Mesendoderm (in vitro differentiated cells): ENCODE measurements around the gene GJE1.

ENCODE experiments used
- DNase-seq: peaks from one replicate; pipeline ENCODE4 v3.0.0; 2013
- H2AK5ac ChIP-seq: 2 replicates; pipeline ENCODE4 v1.6.1; 2013; ENCODE audit warnings: low read length, inconsistent platforms
- H2BK120ac ChIP-seq: 2 replicates; pipeline ENCODE4 v1.6.1; 2013; ENCODE audit warnings: low read depth, mild to moderate bottlenecking, low read length, moderate library complexity, mixed read lengths
- H2BK15ac ChIP-seq: replicated peaks from 2 replicates; pipeline ENCODE4 v1.6.1; 2013; ENCODE audit warnings: low read depth, mild to moderate bottlenecking, moderate library complexity
- H2BK5ac ChIP-seq: 2 replicates; pipeline ENCODE4 v1.6.1; 2013; ENCODE audit warnings: low read length, inconsistent platforms
- H3K18ac ChIP-seq: 2 replicates; pipeline ENCODE4 v1.6.1; 2013; ENCODE audit warnings: mild to moderate bottlenecking, low read length, mixed read lengths
- H3K23ac ChIP-seq: one replicate; pipeline ENCODE4 v1.6.1; 2013; ENCODE audit warnings: low read length
- H3K27ac ChIP-seq: 2 replicates; pipeline ENCODE4 v1.5.1; 2013; ENCODE audit warnings: low read depth, mild to moderate bottlenecking, inconsistent platforms, low read length, moderate library complexity
- H3K27me3 ChIP-seq: 2 replicates; pipeline ENCODE4 v1.6.1; 2013; ENCODE audit warnings: low read length, control low read depth, mild to moderate bottlenecking, inconsistent platforms; ENCODE audit not compliant: insufficient read depth, poor library complexity
- H3K36me3 ChIP-seq: 2 replicates; pipeline ENCODE4 v1.6.1; 2013; ENCODE audit warnings: low read length, inconsistent platforms; ENCODE audit not compliant: control insufficient read depth, insufficient read depth
- H3K4ac ChIP-seq: one replicate; pipeline ENCODE4 v1.6.1; 2013; ENCODE audit warnings: low read depth, mild to moderate bottlenecking, low read length, moderate library complexity
- H3K4me1 ChIP-seq: 2 replicates; pipeline ENCODE4 v1.6.1; 2013; ENCODE audit warnings: low read depth, low read length, inconsistent platforms; ENCODE audit not compliant: control insufficient read depth
- H3K4me2 ChIP-seq: 2 replicates; pipeline ENCODE4 v1.6.1; 2013; ENCODE audit warnings: low read length
- H3K4me3 ChIP-seq: 2 replicates; pipeline ENCODE4 v1.5.1; 2013; ENCODE audit warnings: mild to moderate bottlenecking, low read length
- H3K56ac ChIP-seq: one replicate; pipeline ENCODE4 v1.6.1; 2013; ENCODE audit warnings: low read length
- H3K79me1 ChIP-seq: 2 replicates; pipeline ENCODE4 v1.6.1; 2013; ENCODE audit warnings: low read length, inconsistent platforms
- H3K79me2 ChIP-seq: 2 replicates; pipeline ENCODE4 v1.6.1; 2013; ENCODE audit warnings: mild to moderate bottlenecking, low read length; ENCODE audit not compliant: control insufficient read depth, insufficient read depth
- H3K9ac ChIP-seq: 2 replicates; pipeline ENCODE4 v1.6.1; 2013; ENCODE audit warnings: low read length, inconsistent platforms
- H4K5ac ChIP-seq: one replicate; pipeline ENCODE4 v1.6.1; 2013; ENCODE audit warnings: low read length
- H4K8ac ChIP-seq: one replicate; pipeline ENCODE4 v1.6.1; 2013; ENCODE audit warnings: low read depth, mild to moderate bottlenecking, control low read depth, low read length, moderate library complexity
- WGBS: extraction: QIAGEN DNeasy Blood & Tissue Kit; methylation state at CpG from one replicate; pipeline ENCODE4 v1.1.7; 2013; ENCODE audit warnings: low lambda C conversion rate, missing lambda C conversion rate; ENCODE audit not compliant: insufficient coverage; ENCODE audit errors: extremely low coverage; 5-methylcytosine and 5-hydroxymethylcytosine counted together

The GJE1 gene

GRCh38 chr6:142112451-142113061, 20.2 kb upstream of the GJE1 start:
- Histone ChIP-seq H3K27ac (no peak overlapping the region), H3K27me3 (no peaks in the 10 kb centered on the region), H3K36me3 (no peaks in the 10 kb centered on the region), H3K56ac (no peak overlapping the region), H4K8ac (no peak overlapping the region), H3K23ac (no peak overlapping the region), H3K4me2 (no peak overlapping the region), H4K5ac (no peak overlapping the region), H2BK15ac (no peak overlapping the region), H3K79me2 (no peaks in the 10 kb centered on the region), H3K79me1 (no peaks in the 10 kb centered on the region), H3K9ac (no peak overlapping the region), H3K4me3 (no peak overlapping the region), H2BK120ac (no peak overlapping the region), H3K4me1 (no peaks in the 10 kb centered on the region), H2BK5ac (no peak overlapping the region), H3K18ac (no peak overlapping the region), H3K4ac (no peak overlapping the region), H2AK5ac (no peak overlapping the region)
- WGBS, result no CpG with 5 or more reads among the region's 4 CpGs
- peak; percentile 78 for DNase-seq

DNA sequence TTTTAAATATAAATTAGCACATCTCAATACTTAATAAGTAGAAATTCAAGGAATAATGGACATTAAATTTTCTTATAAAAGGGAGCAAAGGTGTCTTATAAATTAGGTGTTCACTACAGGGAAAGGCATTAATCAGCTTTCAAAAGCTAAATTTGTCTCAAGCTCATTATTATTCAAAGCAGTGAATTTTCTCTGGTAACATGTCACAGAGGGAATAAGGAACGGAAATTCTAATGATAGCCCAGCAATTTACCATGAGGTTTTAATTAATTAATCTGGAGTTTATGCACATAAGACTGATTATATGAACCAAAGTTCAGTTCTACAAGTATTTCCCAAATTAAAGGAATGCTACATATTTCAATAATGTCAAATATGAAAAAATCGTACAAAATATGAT, 15.4 kb upstream of the GJE1 start:
- H2BK5ac ChIP-seq, result no peak overlapping the region
- WGBS, result no CpG with 5 or more reads among the region's 2 CpGs
- no peak overlapping the region for H2BK120ac ChIP-seq
- no peak overlapping the region for H3K18ac ChIP-seq
- H3K4me2 ChIP-seq, result no peak overlapping the region
- H3K56ac ChIP-seq, result no peak overlapping the region
- H2AK5ac ChIP-seq, result no peak overlapping the region
- H3K27ac ChIP-seq, result no peak overlapping the region
- no peaks in the 10 kb centered on the region for H3K4me1 ChIP-seq
- H3K27me3 ChIP-seq, result no peaks in the 10 kb centered on the region
- no peak overlapping the region for H3K23ac ChIP-seq
- no peaks in the 10 kb centered on the region for H3K79me1 ChIP-seq
- DNase-seq, result no peak
- H4K5ac ChIP-seq, result no peak overlapping the region
- no peak overlapping the region for H4K8ac ChIP-seq
- H3K36me3 ChIP-seq, result no peaks in the 10 kb centered on the region
- no peak overlapping the region for H3K4ac ChIP-seq
- no peak overlapping the region for H3K4me3 ChIP-seq
- H2BK15ac ChIP-seq, result no peak overlapping the region
- no peaks in the 10 kb centered on the region for H3K79me2 ChIP-seq
- no peak overlapping the region for H3K9ac ChIP-seq

DNA sequence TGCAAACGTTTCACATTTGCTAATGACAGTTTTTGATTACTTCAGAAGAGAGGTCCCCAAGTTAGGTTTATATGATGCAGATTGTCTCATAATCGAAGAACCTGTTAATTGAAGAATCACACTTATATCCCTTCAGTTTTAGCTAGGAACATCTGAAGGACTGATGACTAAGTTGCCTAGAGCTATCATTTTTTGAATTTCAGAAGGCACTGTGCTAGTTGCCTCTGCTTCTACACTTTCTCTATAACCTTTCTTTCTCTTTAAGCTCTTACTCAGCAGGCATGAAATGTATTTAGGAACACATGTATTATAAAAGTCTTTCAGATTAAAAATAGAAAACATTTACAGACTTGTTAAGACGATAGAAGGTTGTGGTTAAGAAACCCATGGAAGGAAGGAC, 14.4 kb upstream of the GJE1 start:
- Histone ChIP-seq H3K18ac (no peak overlapping the region), H3K79me2 (no peaks in the 10 kb centered on the region), H2AK5ac (no peak overlapping the region), H3K9ac (no peak overlapping the region), H4K5ac (no peak overlapping the region), H2BK5ac (no peak overlapping the region), H3K4ac (no peak overlapping the region), H2BK15ac (no peak overlapping the region), H4K8ac (no peak overlapping the region), H3K56ac (no peak overlapping the region), H3K36me3 (no peaks in the 10 kb centered on the region), H3K4me3 (no peak overlapping the region), H2BK120ac (no peak overlapping the region), H3K4me1 (no peaks in the 10 kb centered on the region), H3K4me2 (no peak overlapping the region), H3K27me3 (no peaks in the 10 kb centered on the region), H3K23ac (no peak overlapping the region), H3K79me1 (no peaks in the 10 kb centered on the region), H3K27ac (no peak overlapping the region)
- no peak for DNase-seq
- no CpG with 5 or more reads among the region's 3 CpGs for WGBS

GRCh38 chr6:142118925-142119324, 13.8 kb upstream of the GJE1 start:
- Histone ChIP-seq H2BK15ac (no peak overlapping the region), H2BK120ac (no peak overlapping the region), H3K79me2 (no peaks in the 10 kb centered on the region), H3K27me3 (no peaks in the 10 kb centered on the region), H3K23ac (no peak overlapping the region), H3K56ac (no peak overlapping the region), H3K4me3 (no peak overlapping the region), H2AK5ac (no peak overlapping the region), H3K27ac (no peak overlapping the region), H3K9ac (no peak overlapping the region), H3K4me1 (no peaks in the 10 kb centered on the region), H3K79me1 (no peaks in the 10 kb centered on the region), H3K4me2 (no peak overlapping the region), H3K4ac (no peak overlapping the region), H3K36me3 (no peaks in the 10 kb centered on the region), H2BK5ac (no peak overlapping the region), H3K18ac (no peak overlapping the region), H4K8ac (no peak overlapping the region), H4K5ac (no peak overlapping the region)
- DNase-seq, result no peak
- no CpG with 5 or more reads among the region's 2 CpGs for WGBS

DNA sequence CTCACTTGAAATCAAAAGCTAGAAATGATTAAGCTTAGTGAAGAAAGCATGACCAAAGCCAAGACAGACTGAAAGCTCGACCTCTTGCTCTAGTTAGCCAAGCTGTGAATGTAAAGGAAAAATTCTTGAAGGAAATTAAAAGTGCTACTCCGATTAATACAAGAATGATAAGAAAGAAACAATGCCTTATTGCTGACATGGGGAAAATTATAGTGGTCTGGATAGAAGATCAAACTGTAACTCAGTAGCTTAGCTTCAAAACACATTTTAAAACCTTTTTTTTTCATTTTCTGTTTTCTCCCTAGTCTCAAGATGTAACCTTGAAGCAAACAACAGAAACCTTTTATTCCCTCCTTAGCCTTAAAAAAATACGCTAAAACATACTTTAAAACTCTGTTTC, 11.4 kb upstream of the GJE1 start:
- 100% methylated on average over 1 of the region's 3 CpGs for WGBS
- Histone ChIP-seq H3K27ac (no peak overlapping the region), H3K18ac (no peak overlapping the region), H4K8ac (no peak overlapping the region), H2AK5ac (no peak overlapping the region), H3K27me3 (no peaks in the 10 kb centered on the region), H3K4ac (no peak overlapping the region), H3K56ac (no peak overlapping the region), H2BK15ac (no peak overlapping the region), H2BK5ac (no peak overlapping the region), H2BK120ac (no peak overlapping the region), H4K5ac (no peak overlapping the region), H3K4me3 (no peak overlapping the region), H3K36me3 (no peaks in the 10 kb centered on the region), H3K79me2 (no peaks in the 10 kb centered on the region), H3K79me1 (no peaks in the 10 kb centered on the region), H3K9ac (no peak overlapping the region), H3K4me1 (no peaks in the 10 kb centered on the region), H3K4me2 (no peak overlapping the region), H3K23ac (no peak overlapping the region)
- DNase-seq, result no peak

DNA sequence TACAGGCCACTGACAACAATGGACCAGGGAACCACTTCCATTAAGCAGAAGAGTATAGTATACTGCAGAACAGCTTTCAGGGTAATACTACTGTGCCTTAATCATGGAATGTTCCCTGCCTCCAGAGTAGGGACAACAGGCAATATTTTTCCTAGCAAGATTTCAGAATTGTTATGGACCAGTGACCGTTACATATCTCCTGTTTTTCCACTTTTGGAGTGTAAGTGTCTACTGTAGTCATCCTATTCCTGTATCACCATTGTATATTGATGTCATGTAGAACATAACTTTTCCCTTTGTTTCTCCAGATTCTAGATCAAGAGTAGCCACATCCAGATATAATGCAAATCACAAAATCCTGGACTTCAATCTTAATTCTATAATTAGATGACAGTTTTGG, 1.9 kb upstream of the GJE1 start:
- WGBS, result no CpG with 5 or more reads among the region's 1 CpG
- Histone ChIP-seq H4K5ac (no peak overlapping the region), H2BK15ac (no peak overlapping the region)

More for the DNA sequence above, 1.9 kb upstream of the GJE1 start:
- Histone ChIP-seq H3K79me1 (no peaks in the 10 kb centered on the region), H3K27me3 (no peaks in the 10 kb centered on the region), H3K18ac (no peak overlapping the region), H2AK5ac (no peak overlapping the region), H3K4me1 (no peaks in the 10 kb centered on the region), H3K27ac (no peak overlapping the region), H3K36me3 (no peaks in the 10 kb centered on the region), H3K56ac (no peak overlapping the region), H3K4me2 (no peak overlapping the region), H3K4me3 (no peak overlapping the region), H3K79me2 (no peaks in the 10 kb centered on the region), H4K8ac (no peak overlapping the region), H3K9ac (no peak overlapping the region), H2BK120ac (no peak overlapping the region), H3K4ac (no peak overlapping the region), H3K23ac (no peak overlapping the region), H2BK5ac (no peak overlapping the region)
- DNase-seq, result no peak
